ENCODE measurements around the gene CCDC192. TPM values are rescaled to one million over a fixed set of nuclear protein-coding genes. Genes with fewer than 3 reads are reported as not detected.
A peak's percentile ranks its signal among the peaks of the same experiment; 100 is the strongest.
"Not testable (repeated sequence)": the region's sequence is repeated elsewhere in the genome, so short reads cannot be mapped to it uniquely, and the experiment has no call there.

CCDC192 gene
- total RNA-seq, 1 experiment from 2014 or later = not detected

GRCh38 chr5:127697894-127698600, 5.1 kb upstream of the CCDC192 start:
- peak; percentile 79 for DNase-seq (ENCODE audit: low read depth)

DNA sequence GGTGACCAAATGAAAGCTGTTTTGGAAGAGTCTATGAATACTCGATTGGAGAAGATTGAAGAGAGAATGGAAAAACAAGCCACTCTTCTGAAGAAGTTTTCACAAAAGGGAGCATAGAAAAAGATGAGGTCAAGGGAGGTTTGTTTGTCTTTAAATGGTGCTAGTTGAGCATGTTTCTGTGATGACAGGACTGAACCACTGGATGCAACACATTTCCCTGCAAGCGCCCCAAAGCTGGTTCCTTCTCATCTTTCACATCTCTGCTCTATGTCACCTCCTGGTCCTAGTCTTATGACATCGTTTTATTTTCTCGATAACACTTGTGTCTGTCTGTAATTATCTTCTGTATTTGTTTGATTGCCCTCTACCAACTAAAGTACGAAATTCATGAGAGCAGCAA, 3.8 kb upstream of the CCDC192 start:
- DNase-seq (ENCODE audit: low read depth) = no peak

GRCh38 chr5:127700237-127700766, 2.9 kb upstream of the CCDC192 start:
- no peak for DNase-seq (ENCODE audit: low read depth)

DNA sequence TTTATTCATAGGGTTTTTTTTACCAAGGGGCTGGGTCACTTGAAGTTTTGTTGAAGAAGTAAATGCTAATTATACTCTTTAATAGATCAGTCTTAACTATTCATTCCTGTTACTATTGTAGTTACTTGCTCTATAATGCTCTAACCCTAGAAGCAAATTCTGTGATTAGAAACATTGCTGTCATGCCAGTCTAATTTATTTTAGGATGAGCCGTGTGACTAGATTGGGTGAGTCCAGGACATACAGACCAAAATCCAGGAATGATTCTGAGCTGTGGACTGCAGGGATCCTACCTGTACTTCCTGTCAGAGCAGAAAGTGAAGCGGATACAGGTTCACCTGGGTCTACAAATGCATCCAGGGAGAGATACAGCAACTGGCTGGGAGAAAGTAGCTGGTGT, 757 bp upstream of the CCDC192 start:
- no peak for DNase-seq (ENCODE audit: low read depth)

GRCh38 chr5:127705120-127705892, 2.1 kb downstream of the CCDC192 start:
- DNase-seq (ENCODE audit: low read depth) = peak; percentile 60

DNA sequence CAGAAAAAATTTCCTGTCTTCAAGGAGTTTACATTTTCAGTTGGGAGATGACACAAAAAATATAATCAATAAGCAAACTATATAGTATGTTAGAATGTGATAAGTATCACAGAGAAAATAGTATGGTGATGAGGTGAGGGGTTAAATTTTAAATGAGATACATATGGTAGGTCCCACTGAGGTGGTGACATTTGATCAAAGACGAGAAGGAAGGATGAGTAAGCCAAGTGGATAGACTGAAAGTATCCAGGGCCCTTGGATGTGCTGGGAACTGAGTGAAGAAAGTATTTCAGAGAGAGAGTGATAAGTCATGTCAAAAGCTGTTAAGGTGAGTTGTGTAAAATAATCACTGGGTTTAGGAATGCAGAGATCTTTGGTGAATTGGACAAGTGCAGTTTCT, 3.5 kb downstream of the CCDC192 start:
- DNase-seq (ENCODE audit: low read depth) = no peak

- DNase-seq (ENCODE audit: low read depth) = no peak
Observed at GRCh38 chr5:127707209-127707608, 4.0 kb downstream of the CCDC192 start.

GRCh38 chr5:127713083-127713482, 9.9 kb downstream of the CCDC192 start:
- not testable (repeated sequence) for DNase-seq (ENCODE audit: low read depth)

DNA sequence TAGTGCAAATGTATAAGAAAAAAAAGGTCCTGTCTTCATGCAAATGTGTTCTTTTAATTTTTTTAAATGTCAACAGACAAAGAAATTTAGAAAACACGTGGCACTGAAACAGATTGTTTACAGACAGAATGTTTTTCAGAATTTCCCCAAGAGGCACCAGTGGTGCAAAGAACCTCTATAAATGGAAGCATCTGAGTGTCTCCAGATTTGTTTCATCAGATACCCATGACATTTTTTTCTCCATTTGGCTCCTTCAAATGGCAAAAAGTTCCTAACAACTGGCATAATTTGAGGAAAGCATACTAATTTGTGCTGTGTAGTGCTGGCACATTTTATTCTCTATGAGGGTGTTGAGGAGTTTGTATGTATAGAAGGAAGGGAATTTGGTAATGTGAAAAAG, 15.0 kb downstream of the CCDC192 start:
- no peak for DNase-seq (ENCODE audit: low read depth)

- DNase-seq (ENCODE audit: low read depth) = no peak
Observed at GRCh38 chr5:127723571-127723970, 20.4 kb downstream of the CCDC192 start.

DNA sequence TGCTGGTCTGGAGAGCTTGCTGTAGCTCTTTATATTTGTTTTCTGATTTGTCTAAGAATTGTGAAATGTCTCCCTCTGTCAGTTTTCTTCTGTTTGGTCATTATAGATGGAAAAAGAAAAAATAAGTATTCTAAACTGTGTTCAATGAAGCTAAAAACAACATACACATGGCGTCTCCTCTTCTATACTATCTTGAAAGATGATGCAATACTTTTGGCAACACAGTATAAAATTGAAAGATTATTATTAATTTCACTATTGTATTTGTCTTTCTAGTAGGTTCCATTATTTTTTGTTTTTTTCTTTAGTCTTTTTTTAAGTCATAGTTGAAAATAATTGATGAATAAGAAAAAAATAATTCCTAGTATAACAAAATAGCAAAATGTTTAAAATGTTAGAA, 22.5 kb downstream of the CCDC192 start:
- DNase-seq (ENCODE audit: low read depth) = no peak

GRCh38 chr5:127732963-127733362, 29.8 kb downstream of the CCDC192 start:
- DNase-seq (ENCODE audit: low read depth) = no peak

DNA sequence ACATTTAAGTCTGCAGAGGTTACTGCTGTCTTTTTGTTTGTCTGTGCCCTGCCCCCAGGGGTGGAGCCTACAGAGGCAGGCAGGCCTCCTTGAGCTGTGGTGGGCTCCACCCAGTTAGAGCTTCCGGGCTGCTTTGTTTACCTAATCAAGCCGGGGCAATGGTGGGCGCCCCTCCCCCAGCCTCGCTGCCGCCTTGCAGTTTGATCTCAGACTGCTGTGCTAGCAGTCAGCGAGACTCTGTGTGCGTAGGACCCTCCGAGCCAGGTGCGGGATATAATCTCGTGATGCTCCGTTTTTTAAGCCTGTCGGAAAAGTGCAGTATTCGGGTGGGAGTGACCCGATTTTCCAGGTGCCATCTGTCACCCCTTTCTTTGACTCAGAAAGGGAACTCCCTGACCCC, 36.2 kb downstream of the CCDC192 start:
- DNase-seq (ENCODE audit: low read depth) = not testable (repeated sequence)

- no peak for DNase-seq (ENCODE audit: low read depth)
Observed at GRCh38 chr5:127739807-127740384, 36.7 kb downstream of the CCDC192 start.

DNA sequence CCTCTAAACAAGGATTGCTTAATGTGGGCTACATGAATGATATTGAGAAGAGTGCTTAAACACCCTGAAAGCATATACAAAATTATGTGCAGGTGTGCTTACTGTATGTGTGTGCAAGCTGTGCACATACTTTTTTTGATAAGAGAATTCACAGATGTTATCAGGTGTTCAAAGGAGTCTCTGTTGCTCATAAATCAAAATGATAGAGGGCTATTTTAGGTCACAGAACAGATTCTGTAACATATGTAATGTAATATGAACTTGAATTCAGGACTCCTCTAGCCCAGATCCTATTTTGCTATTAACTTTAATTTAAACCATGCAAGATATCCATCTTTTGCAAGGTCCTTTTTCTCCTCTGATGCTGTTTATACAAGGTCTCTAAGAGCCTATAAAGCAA, 38.2 kb downstream of the CCDC192 start:
- no peak for DNase-seq (ENCODE audit: low read depth)

- no peak for DNase-seq (ENCODE audit: low read depth)
Observed at GRCh38 chr5:127744241-127744640, 41.0 kb downstream of the CCDC192 start.

GRCh38 chr5:127746756-127747155, 43.6 kb downstream of the CCDC192 start:
- DNase-seq (ENCODE audit: low read depth) = no peak

- not testable (repeated sequence) for DNase-seq (ENCODE audit: low read depth)
Observed at GRCh38 chr5:127752503-127753265, 49.5 kb downstream of the CCDC192 start.

DNA sequence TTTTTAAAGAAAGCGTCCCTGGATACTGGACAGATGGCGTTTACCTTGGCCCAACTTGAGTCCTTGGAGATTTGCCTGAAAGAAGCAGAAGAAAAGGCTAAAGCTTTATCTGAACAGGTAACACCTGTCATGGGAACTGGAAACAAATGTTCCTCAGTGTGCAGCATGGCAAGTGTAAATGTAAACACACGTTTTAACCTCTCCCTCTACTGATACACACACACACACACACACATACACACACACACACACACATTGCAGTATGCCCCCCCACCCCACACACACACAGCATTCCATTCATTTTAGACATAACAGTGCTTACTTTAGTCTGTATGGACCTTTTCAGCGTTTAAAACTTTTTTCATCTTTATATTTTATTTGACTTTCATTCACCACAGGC, 51.1 kb downstream of the CCDC192 start:
- DNase-seq (ENCODE audit: low read depth) = no peak

DNA sequence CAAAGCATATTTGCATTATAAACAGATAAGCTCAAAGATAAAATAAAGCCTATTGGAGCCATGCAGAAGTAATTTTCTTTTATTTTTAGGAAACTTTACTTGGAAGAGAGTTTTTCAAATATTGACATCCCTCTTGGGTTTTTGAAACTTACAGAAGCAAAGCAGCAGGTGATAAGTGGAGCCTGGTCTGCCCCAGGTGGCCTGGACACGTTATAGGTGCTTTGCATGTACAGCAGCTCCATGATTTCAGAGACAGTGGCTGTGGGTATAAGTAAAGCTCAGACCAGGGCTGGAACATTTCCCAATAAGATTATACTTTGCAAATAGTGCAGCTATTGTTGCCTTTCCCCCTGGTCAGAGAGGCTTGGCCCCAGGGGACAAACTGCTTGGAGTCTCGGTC, 51.5 kb downstream of the CCDC192 start:
- no peak for DNase-seq (ENCODE audit: low read depth)

DNA sequence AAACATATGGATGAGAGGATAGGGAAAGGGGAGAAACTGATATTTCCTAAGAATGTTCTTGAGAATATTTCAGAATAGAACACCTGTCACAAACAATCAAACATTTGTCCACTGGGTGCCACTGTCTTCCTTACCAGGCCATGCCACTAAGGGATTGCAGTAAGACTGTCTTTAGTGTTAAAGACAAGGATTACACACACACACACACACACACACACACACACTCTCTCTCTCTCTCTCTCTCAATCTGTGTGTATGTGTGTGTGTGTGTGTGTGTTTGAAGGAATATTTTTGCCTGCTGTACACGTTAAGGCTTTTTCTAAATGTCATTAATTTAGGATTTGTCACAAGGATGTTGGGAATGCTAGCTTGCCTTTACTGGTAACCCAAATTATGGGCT, 54.4 kb downstream of the CCDC192 start:
- DNase-seq (ENCODE audit: low read depth) = peak; percentile 37

- no peak for DNase-seq (ENCODE audit: low read depth)
Observed at GRCh38 chr5:127758766-127759283, 55.6 kb downstream of the CCDC192 start.
